Astrocyte of the cerebellum (primary cell): Measurements from ENCODE around the gene CES2.
"Not testable (repeated sequence)": the region's sequence is repeated elsewhere in the genome, so short reads cannot be mapped to it uniquely, and the experiment has no call there.

Source experiments
- DNase-seq: peaks from one replicate; pipeline ENCODE4 v3.0.0-alpha.2; 2011; ENCODE audit warnings: low read depth
- H3K4me3 ChIP-seq: 2 replicates; pipeline ENCODE4 v1.5.1; 2011; ENCODE audit warnings: mild to moderate bottlenecking, low read depth, low read length, moderate library complexity
- CTCF ChIP-seq: IDR thresholded peaks from 2 replicates; pipeline ENCODE4 v1.5.1; 2012; ENCODE audit warnings: low read length, low read depth, moderate library complexity, mild to moderate bottlenecking; ENCODE audit errors: missing control alignments
- in situ Hi-C: cut with HindIII; loops from 2 replicates; pipeline ENCODE4 v1.10.0; 2017; ENCODE audit warnings: low sequenced_read_pairs

Gene CES2

GRCh38 chr16:66950971-66951790, 15.9 kb downstream of the CES2 start:
- DNase-seq = no peak
- in situ Hi-C loops = no loop called here
- no peak for TF ChIP-seq CTCF
- H3K4me3 ChIP-seq = no peak overlapping the region

- no peak for DNase-seq
- in situ Hi-C loops = no loop called here
- H3K4me3 ChIP-seq = no peak overlapping the region
- TF ChIP-seq CTCF = no peak
These were observed 17.3 kb downstream of the CES2 start for GRCh38 chr16:66952430-66953110.

GRCh38 chr16:66953462-66954096, 18.3 kb downstream of the CES2 start:
- H3K4me3 ChIP-seq = no peak overlapping the region
- in situ Hi-C loops = no loop called here

GRCh38 chr16:66954097-66954659, 18.9 kb downstream of the CES2 start:
- no peak overlapping the region for H3K4me3 ChIP-seq
- DNase-seq = peak; percentile 55
- TF ChIP-seq CTCF = peak; percentile 88

More at GRCh38 chr16:66953462-66954096, 18.3 kb downstream of the CES2 start:
- no peak for DNase-seq
- no peak for TF ChIP-seq CTCF

GRCh38 chr16:66955363-66956153, 20.2 kb downstream of the CES2 start:
- in situ Hi-C loops, DNase-seq, H3K4me3 ChIP-seq: not testable (repeated sequence)

More at GRCh38 chr16:66954097-66954659, 18.9 kb downstream of the CES2 start:
- in situ Hi-C loops = no loop called here

GRCh38 chr16:66956154-66956457, 20.8 kb downstream of the CES2 start:
- H3K4me3 ChIP-seq, DNase-seq, in situ Hi-C loops: not testable (repeated sequence)
